Fibroblast of skin of back (primary cell): ENCODE results near the gene CHRND.

Experiments
- DNase-seq: peaks from one replicate; pipeline ENCODE4 v3.0.0-alpha.2; 2013

Gene CHRND

GRCh38 chr2:232576995-232577394, 51.0 kb downstream of the CHRND start:
- peak; percentile 11 for DNase-seq

GRCh38 chr2:232577841-232578240, 51.9 kb downstream of the CHRND start:
- no peak for DNase-seq

GRCh38 chr2:232578626-232579025, 52.7 kb downstream of the CHRND start:
- DNase-seq, result no peak

- no peak for DNase-seq
These were observed 54.7 kb downstream of the CHRND start for GRCh38 chr2:232580648-232580981.

- DNase-seq, result no peak
These were observed 55.8 kb downstream of the CHRND start for GRCh38 chr2:232581725-232582124.

- DNase-seq, result no peak
These were observed 58.3 kb downstream of the CHRND start for GRCh38 chr2:232584238-232584637.
